Measurements from ENCODE around the gene RGS14. TPM values are rescaled to one million over a fixed set of nuclear protein-coding genes. Genes with fewer than 3 reads are reported as not detected.
A peak's percentile ranks its signal among the peaks of the same experiment; 100 is the strongest.

RGS14 gene
- total and polyA plus RNA-seq, 9 donors, result 0.73 to 27.0 (median 7.2) TPM

- WGBS, 3 donors, result 84 to 87% (median 85%) methylated on average over 29 of the region's 29 CpGs
- peaks cover 11% of the 10 kb centered on the region for H3K4me1 ChIP-seq (ENCODE audit: insufficient read depth)
Observed at GRCh38 chr5:177367981-177368868, 10.5 kb downstream of the RGS14 start.

GRCh38 chr5:177368869-177369644, 11.3 kb downstream of the RGS14 start:
- Histone ChIP-seq H3K27me3 (no peaks in the 10 kb centered on the region), H3K4me3 (no peak overlapping the region), H3K4me1 (ENCODE audit: insufficient read depth) (peaks cover 10% of the 10 kb centered on the region), H3K27ac (no peak overlapping the region), H3K36me3 (no peaks in the 10 kb centered on the region), H3K9me3 (no peaks in the 10 kb centered on the region)
- TF ChIP-seq CTCF (IDR thresholded peaks at IDR 0.05) (peak in 2 of 3 donors; percentile 15 to 19), EP300 (IDR thresholded peaks at IDR 0.05) (no peak), POLR2A (IDR thresholded peaks at IDR 0.05) (no peak)
- no peak for DNase-seq
- WGBS, 3 donors, result 66 to 71% (median 71%) methylated on average over 5 of the region's 5 CpGs
- intact Hi-C loops (cut with DNase I), result loop anchor here in 1 of 4 donors (10.0 kb wide), 1 partner anchor 254 kb away; no protein-coding TSS in a partner anchor

More at GRCh38 chr5:177367981-177368868, 10.5 kb downstream of the RGS14 start:
- intact Hi-C loops (cut with DNase I), result loop anchor here in 1 of 4 donors (10.0 kb wide), 1 partner anchor 253 kb away; no protein-coding TSS in a partner anchor
- TF ChIP-seq CTCF (IDR thresholded peaks at IDR 0.05), result no peak
- no peak for TF ChIP-seq POLR2A (IDR thresholded peaks at IDR 0.05)
- no peak for TF ChIP-seq EP300 (IDR thresholded peaks at IDR 0.05)
- no peak for DNase-seq
- Histone ChIP-seq H3K4me3 (no peak overlapping the region), H3K27me3 (no peaks in the 10 kb centered on the region), H3K9me3 (no peaks in the 10 kb centered on the region), H3K36me3 (no peaks in the 10 kb centered on the region), H3K27ac (no peak overlapping the region)

GRCh38 chr5:177369645-177370440, 12.1 kb downstream of the RGS14 start:
- Histone ChIP-seq H3K4me3 (no peak overlapping the region), H3K36me3 (no peaks in the 10 kb centered on the region), H3K4me1 (ENCODE audit: insufficient read depth) (peaks cover 10% of the 10 kb centered on the region), H3K27me3 (no peaks in the 10 kb centered on the region), H3K9me3 (no peaks in the 10 kb centered on the region), H3K27ac (no peak overlapping the region)
- DNase-seq, result no peak
- TF ChIP-seq POLR2A (IDR thresholded peaks at IDR 0.05), result no peak
- no peak for TF ChIP-seq CTCF (IDR thresholded peaks at IDR 0.05)
- no peak for TF ChIP-seq EP300 (IDR thresholded peaks at IDR 0.05)
- intact Hi-C loops (cut with DNase I), result loop anchor here in 1 of 4 donors (10.0 kb wide), 1 partner anchor 255 kb away; no protein-coding TSS in a partner anchor
- WGBS, 3 donors, result 64 to 66% (median 65%) methylated on average over 11 of the region's 11 CpGs
